HEK293 (cell line): ENCODE results near the gene FUNDC1.

Experiments used
- CTCF ChIP-seq: fragments of 450-650 bp; formaldehyde crosslinking; IDR thresholded peaks from 2 replicates; pipeline ENCODE4 v1.5.1; 2016; ENCODE audit warnings: missing biosample characterization, missing genetic modification characterization
- KLF9 ChIP-seq: fragments of 450-650 bp; formaldehyde crosslinking; IDR thresholded peaks from 2 replicates; pipeline ENCODE4 v1.5.1; 2016; ENCODE audit warnings: missing biosample characterization, missing genetic modification characterization, low read depth
- OVOL3 ChIP-seq: fragments of 450-650 bp; formaldehyde crosslinking; IDR thresholded peaks from 2 replicates; pipeline ENCODE4 v1.5.1; 2016; ENCODE audit warnings: missing biosample characterization, missing genetic modification characterization
- REST ChIP-seq: fragments of 450-650 bp; formaldehyde crosslinking; IDR thresholded peaks from 2 replicates; pipeline ENCODE4 v1.5.1; 2016; ENCODE audit warnings: missing biosample characterization, missing genetic modification characterization
- SP3 ChIP-seq: fragments of 450-650 bp; formaldehyde crosslinking; IDR thresholded peaks from 2 replicates; pipeline ENCODE4 v1.5.1; 2016; ENCODE audit warnings: missing biosample characterization, missing genetic modification characterization
- ZBTB11 ChIP-seq: fragments of 450-650 bp; formaldehyde crosslinking; conservative IDR thresholded peaks from 2 replicates; pipeline ENCODE4 v1.5.1; 2016; ENCODE audit warnings: low read depth, missing biosample characterization, missing genetic modification characterization
- ZBTB17 ChIP-seq: fragments of 450-650 bp; formaldehyde crosslinking; IDR thresholded peaks from 2 replicates; pipeline ENCODE4 v1.5.1; 2016; ENCODE audit warnings: missing biosample characterization, missing genetic modification characterization
- ZBTB20 ChIP-seq: fragments of 450-650 bp; formaldehyde crosslinking; IDR thresholded peaks from 2 replicates; pipeline ENCODE4 v1.5.1; 2016; ENCODE audit warnings: missing biosample characterization, missing genetic modification characterization
- ZBTB49 ChIP-seq: fragments of 450-650 bp; formaldehyde crosslinking; IDR thresholded peaks from 2 replicates; pipeline ENCODE4 v1.5.1; 2016; ENCODE audit warnings: missing biosample characterization, missing genetic modification characterization, low read depth
- ZFP69B ChIP-seq: fragments of 450-650 bp; formaldehyde crosslinking; IDR thresholded peaks from 2 replicates; pipeline ENCODE4 v1.5.1; 2016; ENCODE audit warnings: missing biosample characterization, missing genetic modification characterization
- ZNF155 ChIP-seq: fragments of 450-650 bp; formaldehyde crosslinking; IDR thresholded peaks from 2 replicates; pipeline ENCODE4 v1.5.1; 2016; ENCODE audit warnings: missing biosample characterization, missing genetic modification characterization
- ZNF2 ChIP-seq: fragments of 450-650 bp; formaldehyde crosslinking; IDR thresholded peaks from 2 replicates; pipeline ENCODE4 v1.5.1; 2016; ENCODE audit warnings: missing biosample characterization, missing genetic modification characterization
- ZNF239 ChIP-seq: fragments of 450-650 bp; formaldehyde crosslinking; IDR thresholded peaks from 2 replicates; pipeline ENCODE4 v1.5.1; 2016; ENCODE audit warnings: missing biosample characterization, missing genetic modification characterization
- ZNF362 ChIP-seq: fragments of 450-650 bp; formaldehyde crosslinking; IDR thresholded peaks from 2 replicates; pipeline ENCODE4 v1.5.1; 2016; ENCODE audit warnings: missing biosample characterization, missing genetic modification characterization
- ZNF404 ChIP-seq: fragments of 450-650 bp; formaldehyde crosslinking; IDR thresholded peaks from 2 replicates; pipeline ENCODE4 v1.5.1; 2017; ENCODE audit warnings: missing biosample characterization, missing genetic modification characterization
- ZNF423 ChIP-seq: fragments of 450-650 bp; formaldehyde crosslinking; IDR thresholded peaks from 2 replicates; pipeline ENCODE4 v1.5.1; 2016; ENCODE audit warnings: missing biosample characterization, missing genetic modification characterization
- ZNF48 ChIP-seq: fragments of 450-650 bp; formaldehyde crosslinking; IDR thresholded peaks from 2 replicates; pipeline ENCODE4 v1.5.1; 2016; ENCODE audit warnings: missing biosample characterization, missing genetic modification characterization
- ZNF514 ChIP-seq: fragments of 450-650 bp; formaldehyde crosslinking; IDR thresholded peaks from 2 replicates; pipeline ENCODE4 v1.5.1; 2016; ENCODE audit warnings: missing biosample characterization, missing genetic modification characterization
- ZNF558 ChIP-seq: fragments of 450-650 bp; formaldehyde crosslinking; IDR thresholded peaks from 2 replicates; pipeline ENCODE4 v1.5.1; 2016; ENCODE audit warnings: missing biosample characterization, missing genetic modification characterization
- ZNF571 ChIP-seq: fragments of 450-650 bp; formaldehyde crosslinking; IDR thresholded peaks from 2 replicates; pipeline ENCODE4 v1.5.0; 2017; ENCODE audit warnings: missing biosample characterization, missing genetic modification characterization
- ZNF660 ChIP-seq: fragments of 450-650 bp; IDR thresholded peaks from 2 replicates; pipeline ENCODE4 v1.5.1; 2018; ENCODE audit warnings: missing biosample characterization, mild to moderate bottlenecking, missing genetic modification characterization
- ZNF692 ChIP-seq: fragments of 450-650 bp; formaldehyde crosslinking; IDR thresholded peaks from 2 replicates; pipeline ENCODE4 v1.5.1; 2016; ENCODE audit warnings: missing biosample characterization, missing genetic modification characterization
- ZNF777 ChIP-seq: fragments of 450-650 bp; formaldehyde crosslinking; IDR thresholded peaks from 2 replicates; pipeline ENCODE4 v1.5.1; 2017; ENCODE audit warnings: missing biosample characterization, missing genetic modification characterization, borderline replicate concordance
- ZNF830 ChIP-seq: fragments of 450-650 bp; IDR thresholded peaks from 2 replicates; pipeline ENCODE4 v1.5.0; 2018; ENCODE audit warnings: missing biosample characterization, missing genetic modification characterization, low read depth, mild to moderate bottlenecking, moderate library complexity
- ZSCAN23 ChIP-seq: fragments of 450-650 bp; formaldehyde crosslinking; IDR thresholded peaks from 2 replicates; pipeline ENCODE4 v1.5.1; 2016; ENCODE audit warnings: missing biosample characterization, missing genetic modification characterization

Gene FUNDC1

GRCh38 chrX:44542567-44543325 is at the start of gene FUNDC1 (continued):
- TF ChIP-seq REST (tag by site-specific recombination) (no peak), CTCF (tag by site-specific recombination) (peak; percentile 28; the same call in 1 of the 2 replicates), OVOL3 (tag by site-specific recombination) (no peak), ZNF660 (tag by site-specific recombination) (peak; percentile 29), ZBTB17 (tag by site-specific recombination) (no peak), ZBTB49 (tag by site-specific recombination) (no peak), ZBTB11 (tag by site-specific recombination) (peak; percentile 83), ZNF404 (tag by site-specific recombination) (no peak), ZNF830 (tag by site-specific recombination) (no peak), ZFP69B (tag by site-specific recombination) (peak; percentile 99), ZNF2 (tag by site-specific recombination) (no peak), ZNF423 (tag by site-specific recombination) (no peak), ZNF571 (tag by site-specific recombination) (no peak), ZNF155 (tag by site-specific recombination) (no peak), ZNF239 (tag by site-specific recombination) (no peak), ZNF362 (tag by site-specific recombination) (no peak), ZNF514 (tag by site-specific recombination) (no peak), ZNF558 (no peak), ZBTB20 (tag by site-specific recombination) (no peak; the same call in 1 of the 2 replicates), ZNF777 (tag by site-specific recombination) (no peak), KLF9 (peak; percentile 38; the same call in 1 of the 2 replicates), SP3 (tag by site-specific recombination) (peak; percentile 88), ZNF48 (tag by site-specific recombination) (no peak), ZNF692 (tag by site-specific recombination) (peak; percentile 99), ZSCAN23 (tag by site-specific recombination) (no peak)
